ENCODE results near the gene FBLN1.
A peak's percentile ranks its signal among the peaks of the same experiment; 100 is the strongest.
"Not testable (repeated sequence)": the region's sequence is repeated elsewhere in the genome, so short reads cannot be mapped to it uniquely, and the experiment has no call there.

FBLN1 gene

DNA sequence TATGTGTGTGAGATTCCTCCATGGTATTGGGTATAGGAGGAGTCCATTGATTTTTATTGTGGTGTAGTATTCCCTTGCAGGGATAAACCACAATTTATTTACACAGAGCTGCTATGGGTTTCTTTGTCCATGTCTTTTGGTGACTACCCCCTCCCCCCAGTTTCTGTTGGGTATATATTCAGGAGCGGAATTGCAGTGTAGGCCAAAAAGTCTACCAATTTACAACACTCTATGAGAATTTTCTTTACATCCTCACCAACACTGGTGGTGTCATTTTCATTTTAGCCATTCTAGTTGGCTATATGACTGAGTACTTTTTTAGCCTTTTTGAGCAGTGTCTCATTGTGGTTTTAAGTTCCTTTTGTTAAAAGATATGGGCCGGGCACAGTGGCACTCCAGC is 113.7 kb downstream of the FBLN1 start:
- DNase-seq: no peak

DNA sequence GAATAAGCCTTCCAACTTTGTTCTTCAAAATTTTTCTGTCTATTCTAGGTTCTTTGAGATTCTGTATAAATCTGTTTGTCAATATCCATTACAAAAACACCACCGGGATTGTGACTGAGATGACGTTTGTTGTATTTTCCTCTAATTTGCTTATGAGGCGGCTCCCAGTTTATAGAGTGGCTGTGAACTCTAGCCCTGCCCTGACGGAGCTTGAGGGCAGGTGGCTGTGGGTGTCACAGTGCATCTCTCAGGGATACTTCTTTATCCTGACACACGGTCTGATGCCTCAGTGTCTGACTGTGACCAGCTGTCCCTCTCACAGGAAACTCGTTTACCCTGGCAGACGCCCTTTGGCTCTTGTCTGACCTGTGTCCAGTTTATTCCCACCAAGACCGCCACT is 115.3 kb downstream of the FBLN1 start:
- no peak for DNase-seq

DNA sequence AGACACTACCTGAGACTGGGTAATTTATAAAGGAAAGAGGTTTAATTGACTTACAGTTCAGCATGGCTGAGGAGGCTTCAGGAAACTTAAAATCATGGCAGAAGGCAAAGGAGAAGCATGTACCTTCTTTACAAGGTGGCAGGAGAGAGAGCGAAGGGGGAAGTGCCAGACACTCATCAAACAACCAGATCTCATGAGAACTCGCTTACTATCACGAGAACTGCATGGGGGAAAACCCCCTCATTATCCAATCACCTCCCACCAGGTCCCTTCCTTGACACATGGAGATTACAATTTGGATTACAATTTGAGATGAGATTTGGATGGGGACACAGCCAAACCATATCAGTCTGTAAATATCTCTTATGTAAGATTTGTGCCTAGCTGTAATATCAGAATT is 118.0 kb downstream of the FBLN1 start:
- no peak for DNase-seq

DNA sequence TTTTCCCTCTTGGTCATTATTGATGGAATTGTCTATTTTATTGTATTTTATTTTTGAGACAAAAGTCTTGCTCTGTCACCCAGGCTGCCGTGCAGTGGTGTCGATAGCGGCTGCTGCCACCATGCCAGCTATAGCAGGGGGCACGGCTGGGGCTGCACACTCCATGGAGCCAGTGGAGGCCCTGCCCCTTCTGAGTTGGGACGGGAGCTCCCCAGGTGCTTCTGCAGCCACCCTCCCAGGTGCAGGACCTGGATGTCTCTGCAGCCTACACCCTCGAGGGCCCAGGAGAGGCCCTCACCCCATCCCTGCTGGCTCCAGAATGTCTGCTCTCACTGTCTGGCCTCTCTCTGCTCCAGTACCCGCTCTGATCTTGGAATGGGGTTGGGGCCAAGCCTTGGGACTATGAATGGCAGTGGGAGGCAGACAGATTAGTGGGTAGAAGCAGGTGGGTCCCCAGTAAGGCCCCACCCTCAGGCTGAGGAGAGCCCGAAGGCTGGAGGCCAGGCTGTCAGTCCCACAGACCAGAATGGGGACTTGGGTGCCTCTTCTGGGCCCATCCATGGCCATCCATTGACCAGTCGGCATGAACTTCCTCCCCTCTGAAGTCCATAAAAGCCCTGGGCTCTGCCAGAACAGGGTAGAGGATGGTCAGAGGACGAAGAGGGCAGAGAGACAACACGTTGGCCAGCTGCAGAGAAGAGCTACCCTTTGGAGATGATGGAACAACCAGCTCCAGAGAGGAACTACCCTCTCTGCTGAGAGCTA is 119.3 kb downstream of the FBLN1 start:
- DNase-seq: no peak

DNA sequence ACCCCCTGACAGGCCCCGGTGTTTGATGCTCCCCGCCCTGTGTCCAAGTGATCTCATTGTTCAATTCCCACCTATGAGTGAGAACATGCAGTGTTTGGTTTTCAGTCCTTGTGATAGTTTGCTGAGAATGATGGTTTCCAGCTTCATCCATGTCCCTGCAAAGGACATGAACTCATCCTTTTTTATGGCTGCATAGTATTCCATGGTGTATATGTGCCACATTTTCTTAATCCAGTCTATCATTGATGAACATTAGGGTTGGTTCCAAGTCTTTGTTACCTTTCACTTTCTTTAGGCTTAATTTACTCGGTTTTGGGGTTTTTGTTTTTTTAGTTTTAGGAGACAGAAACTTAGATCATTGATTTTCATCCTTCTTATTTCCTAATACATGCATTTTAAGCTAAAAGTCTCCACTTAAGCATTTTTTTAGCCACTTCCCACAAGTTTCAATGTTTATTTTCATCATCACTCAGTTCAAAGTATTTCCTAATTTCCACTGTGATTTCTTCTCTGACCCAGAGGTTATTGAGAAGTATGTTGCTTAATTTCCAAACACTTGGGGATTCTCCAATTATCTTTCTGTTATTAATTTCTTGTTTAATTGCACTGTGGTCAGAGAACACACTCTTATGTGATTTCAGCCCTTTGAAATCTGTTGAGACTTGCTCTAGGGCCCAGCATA is 120.9 kb downstream of the FBLN1 start:
- DNase-seq: not testable (repeated sequence)

DNA sequence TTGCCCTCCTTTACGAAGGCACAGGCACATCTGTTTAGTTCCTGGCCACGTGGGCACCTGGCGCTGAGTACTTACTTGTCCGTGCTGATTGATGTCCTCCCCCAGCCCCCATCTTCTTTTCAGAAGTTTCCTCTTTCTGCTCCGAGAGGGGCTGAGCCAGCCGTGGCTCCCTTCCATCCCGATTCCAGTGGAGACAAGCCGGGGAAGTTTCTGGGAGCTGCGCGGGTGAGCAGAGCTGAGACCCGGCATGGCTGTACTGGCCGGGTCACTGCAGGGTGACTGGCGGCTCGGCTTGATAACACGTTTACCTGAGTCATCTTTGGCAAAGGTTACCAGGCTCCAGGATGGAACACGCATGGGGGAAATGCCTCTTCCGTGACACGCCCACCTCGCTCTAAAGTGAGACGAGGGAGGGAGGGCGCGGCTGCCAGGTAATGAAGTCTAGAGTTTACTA is 123.5 kb downstream of the FBLN1 start:
- no peak for DNase-seq

DNA sequence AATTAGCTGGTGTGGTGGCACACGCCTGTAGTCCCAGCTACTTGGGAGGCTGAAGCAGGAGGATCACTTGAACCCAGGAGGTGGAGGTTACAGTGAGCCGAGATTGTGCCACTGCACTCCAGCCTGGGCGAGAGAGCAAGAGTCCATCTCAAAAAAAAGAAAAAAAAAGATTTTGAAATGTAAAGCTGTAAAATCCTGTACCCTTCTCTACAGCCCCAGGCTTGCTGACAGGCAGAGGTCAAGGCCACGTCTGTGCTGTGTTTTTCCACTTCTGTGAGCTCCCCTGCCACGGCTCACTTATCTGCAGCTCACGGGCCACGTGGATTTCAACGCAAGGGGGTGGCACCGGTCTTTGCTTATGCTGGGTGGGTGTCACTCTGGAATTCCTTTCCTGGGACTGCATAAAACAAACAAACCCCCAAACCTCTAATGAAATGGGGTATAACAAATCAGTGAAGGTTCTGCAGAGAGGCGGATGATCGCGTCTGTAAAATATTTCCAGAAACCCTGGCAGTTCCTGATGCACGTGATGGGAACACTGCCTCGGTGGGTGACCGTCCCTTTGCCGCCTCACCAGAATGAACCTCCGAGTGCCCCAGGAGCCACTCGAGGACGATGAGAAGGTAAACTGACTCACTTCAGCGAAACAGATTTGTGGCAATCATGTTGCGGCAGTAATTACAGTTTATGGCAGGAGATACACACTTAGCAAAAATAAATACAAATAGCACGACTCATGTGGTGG is 125.0 kb downstream of the FBLN1 start:
- no peak for DNase-seq

DNA sequence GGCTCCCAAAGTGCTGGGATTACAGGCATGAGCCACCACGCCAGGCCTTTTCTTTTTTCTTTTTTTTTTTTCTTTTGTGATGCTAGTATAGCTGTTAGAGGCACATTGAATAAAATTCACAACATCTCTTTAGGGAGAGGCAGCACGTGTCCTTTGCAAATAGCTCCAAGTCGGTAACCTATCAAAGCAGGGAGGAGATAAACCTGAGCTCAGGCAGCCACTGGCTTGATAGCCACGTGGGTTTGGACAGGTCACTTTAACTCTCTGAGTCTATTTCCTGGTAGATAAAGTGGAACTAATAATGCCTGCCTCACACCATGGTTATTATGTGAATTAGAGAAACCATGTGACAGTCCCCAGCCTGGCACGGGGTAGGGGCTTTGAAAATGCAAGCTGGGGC is 125.8 kb downstream of the FBLN1 start:
- DNase-seq: no peak

DNA sequence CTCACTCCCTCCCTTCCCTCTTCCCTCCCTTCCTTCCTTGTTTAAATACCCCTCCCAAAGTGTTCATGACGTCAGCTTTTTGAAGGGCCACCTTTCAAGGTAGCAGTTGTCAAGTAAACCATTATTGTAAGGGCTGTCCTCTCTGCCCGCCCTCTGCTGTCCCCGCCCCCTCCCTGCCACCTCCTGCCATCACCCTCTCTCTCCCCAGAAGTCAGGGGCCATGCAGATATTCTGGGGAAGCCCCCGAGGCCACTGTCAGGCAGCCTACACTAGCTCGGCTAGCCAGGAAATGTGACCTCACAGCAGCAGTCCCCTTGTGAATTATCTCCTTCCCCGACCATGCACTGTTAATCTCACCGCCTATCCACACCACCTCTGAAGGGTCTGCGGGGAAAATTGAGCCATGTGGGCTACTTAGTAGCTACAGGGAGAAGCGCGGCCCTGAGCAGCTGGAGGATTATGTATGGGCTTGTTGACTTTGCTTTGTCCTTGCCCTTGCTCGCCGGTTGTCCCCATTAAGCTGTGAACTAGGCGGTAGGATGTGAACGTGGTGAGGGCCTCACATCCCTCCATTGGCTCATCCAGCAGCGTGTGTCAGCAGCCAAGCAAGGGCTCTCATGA is 126.9 kb downstream of the FBLN1 start:
- no peak for DNase-seq

DNA sequence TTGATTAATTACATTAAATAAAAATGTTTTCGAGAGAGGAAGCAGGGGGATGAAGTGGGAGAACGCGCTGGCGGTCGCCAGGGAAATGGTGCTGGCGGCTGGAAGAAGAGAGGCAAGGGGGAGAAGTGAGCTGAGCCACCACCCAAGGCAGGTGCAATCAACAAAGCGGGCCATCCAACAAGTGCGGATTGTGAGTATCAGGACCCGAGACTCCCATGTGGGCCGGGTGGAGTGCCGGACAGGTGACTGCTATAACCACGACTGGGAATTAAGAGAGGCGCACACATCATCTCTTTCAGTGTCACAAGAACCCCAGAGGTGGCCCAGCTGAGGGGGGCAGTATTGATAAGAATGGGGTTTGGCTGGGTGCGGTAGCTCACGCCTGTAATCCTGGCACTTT is 127.8 kb downstream of the FBLN1 start:
- DNase-seq: no peak

DNA sequence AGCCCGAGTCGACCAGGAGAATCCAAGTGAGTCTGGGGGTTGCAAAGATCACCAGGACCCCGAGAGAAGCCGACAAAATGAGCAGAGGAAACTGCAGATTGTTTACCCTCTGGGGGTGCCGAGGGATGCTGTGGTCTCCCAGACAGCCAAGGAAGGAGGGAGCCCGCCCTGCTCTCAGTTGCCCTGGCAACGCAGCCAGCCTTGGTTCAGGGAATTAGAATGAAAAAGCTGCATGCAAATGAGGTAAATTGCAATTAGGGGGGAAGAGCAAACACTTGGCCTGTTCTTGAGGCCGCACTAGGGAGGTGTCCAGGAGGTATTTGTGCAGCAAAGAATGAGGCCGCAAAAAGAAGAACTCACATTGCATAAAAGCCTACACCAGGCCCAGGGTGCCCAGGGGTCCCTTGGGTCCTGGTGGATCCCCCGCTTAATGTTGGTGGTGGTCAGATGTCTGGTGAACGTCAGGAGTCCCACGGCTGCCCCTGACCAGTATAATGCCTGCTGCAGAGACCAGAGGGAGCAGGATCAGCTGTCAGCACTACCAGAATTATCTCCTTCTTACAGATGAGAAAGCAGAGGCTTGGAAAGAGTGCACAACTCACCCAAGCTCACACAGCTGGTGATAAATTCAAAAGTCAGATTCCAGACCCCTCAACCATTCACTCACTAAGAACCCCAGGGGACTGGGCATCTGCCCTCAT is 128.6 kb downstream of the FBLN1 start:
- DNase-seq: no peak

DNA sequence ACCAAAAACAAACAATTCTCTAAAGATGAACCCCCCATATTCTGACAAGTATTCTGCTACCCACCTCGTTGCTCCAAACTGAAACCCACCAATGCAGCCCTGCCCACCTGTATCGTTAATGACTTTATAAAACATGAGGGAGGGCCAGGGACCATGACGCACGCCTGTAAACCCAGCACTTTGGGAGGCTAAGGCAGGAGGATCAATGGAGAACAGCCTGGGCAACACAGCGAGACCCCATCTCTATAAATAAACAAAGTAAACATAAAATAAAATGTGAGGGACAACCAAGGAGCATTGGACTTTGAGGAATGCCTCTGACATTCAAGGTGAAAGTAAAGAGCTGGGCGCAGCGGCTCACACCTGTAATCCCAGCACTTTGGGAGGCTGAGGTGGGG is 129.2 kb downstream of the FBLN1 start:
- DNase-seq: no peak

DNA sequence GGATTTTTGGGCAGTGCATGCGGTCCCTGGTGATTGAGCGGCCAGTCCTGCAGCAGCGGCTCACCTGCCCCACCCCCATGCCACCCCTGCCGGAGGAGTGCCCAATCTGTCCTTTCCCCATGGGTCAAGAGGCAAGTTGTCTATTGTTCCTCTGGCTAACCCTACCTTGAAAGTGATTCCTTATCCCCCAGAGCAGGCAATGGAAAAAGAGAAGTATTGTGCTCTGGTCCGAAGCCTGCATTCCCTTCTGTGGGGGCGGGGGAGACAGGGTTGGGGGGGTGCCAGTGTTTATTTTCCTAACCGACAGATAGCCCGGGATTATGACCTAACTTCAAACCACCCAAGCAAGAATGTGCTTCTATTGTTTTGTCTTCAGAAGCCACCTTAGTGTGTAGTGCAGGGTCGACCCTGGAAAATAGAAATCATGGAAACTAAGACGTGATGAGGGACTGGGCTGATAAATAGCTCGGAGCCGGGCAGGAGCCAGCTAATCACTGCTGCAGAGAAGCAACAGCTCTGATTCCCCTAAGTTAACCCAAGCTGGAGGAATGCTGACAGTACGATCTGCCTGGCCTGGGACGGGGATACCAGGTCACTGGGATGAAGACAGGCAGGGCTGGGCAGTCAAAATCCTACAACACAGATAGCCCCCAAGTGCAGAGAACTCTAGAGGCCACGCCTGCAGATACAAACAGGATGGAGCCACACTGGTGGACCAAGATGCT is 130.3 kb downstream of the FBLN1 start:
- DNase-seq: peak; percentile 20

DNA sequence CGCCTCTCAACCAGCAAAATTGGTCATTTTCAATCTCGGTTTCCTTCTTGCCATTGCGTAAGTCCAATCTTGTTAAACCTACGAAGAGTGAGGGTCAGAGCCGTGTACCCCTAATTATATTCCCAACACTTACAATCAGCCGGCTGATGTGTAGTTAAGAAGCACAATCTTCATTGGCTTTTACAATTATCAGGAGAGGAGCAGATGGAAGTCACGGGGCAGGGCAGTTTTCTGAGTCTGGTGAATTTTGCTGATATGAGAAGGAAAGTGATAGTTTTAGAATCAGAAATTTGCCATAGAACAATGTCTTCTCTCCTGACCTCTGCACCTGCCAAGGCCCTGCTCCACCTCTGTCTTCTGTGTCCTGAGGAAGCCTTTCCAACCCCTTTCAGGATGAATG is 134.0 kb downstream of the FBLN1 start:
- no peak for DNase-seq

DNA sequence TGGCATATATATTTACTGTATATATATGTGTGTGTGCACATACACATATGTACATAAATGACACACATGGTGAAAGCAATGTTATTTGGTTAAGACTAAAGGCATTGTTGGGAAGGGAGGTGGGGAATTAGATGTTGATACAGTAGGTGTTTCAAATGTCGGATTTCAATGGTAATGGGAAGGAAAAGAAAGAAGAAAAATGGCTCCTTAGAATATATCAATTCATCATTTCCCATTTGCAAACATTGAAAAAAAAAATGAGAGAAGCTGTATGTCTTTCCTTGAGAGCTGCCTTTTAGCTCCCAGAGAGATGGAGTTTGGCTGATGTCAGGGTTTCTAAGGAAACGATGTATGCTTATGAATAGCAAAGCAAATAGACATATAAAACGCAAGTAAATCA is 135.5 kb downstream of the FBLN1 start:
- DNase-seq: no peak

DNA sequence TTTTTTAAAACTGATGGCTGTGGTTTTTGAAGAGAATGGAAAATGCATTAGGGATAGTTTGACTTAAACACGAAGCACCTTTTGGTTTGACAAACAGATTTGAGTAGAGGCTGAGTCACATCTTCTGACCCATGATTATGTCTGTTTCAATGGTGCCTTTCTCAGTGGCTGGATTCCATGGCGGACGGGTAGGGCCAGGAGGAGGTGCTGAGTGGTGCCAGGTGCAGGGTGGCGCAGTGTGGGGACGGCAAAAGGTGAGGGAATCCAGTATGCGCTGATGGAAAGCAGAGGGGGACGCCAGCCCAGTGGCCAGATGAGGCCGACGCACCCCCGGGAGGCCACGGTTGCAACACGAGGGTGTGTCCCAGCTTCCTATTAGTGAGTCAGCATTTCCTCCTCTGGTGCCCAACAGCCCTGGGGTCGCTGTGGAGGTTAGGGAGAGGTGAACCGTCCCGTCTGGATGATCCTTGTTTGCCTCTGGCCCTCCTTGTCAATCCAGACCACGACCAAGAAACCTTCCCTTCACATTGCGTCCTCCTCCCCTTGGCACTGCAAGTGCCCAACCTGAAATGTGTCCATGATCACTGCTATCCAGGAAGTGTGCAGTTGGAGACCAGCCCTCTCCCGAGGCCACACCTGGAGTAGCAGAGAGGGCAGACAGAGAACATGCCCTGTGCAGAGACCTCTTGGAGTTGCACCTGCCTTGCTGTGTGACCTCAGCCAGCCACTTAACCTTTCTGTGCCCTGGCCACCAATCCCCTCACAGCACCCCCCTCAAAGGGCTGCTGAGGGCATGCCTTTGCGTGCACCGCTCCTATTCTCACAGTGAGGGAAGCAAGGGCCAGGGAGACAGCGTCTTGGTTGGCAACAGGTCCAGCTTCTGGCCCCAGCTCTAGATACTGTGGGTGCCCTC is 136.4 kb downstream of the FBLN1 start:
- peak; percentile 40 for DNase-seq

DNA sequence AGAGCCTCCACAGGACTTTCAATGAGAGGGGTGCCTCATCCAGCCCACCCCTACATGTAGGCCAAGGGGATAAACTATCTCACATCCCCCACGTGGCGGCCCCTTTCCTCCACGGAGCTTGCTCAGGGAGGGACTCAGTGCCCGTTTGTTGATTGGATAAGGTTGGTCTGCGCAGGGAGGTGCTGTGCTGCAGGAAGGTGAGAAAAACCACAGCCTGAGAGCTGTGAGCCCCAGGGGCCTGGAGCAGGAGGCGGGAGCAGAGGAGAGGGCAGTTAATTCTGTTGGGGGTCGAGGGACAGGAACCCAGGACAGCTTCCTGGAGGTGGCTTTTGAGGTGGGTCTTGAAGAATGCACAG is 137.0 kb downstream of the FBLN1 start:
- no peak for DNase-seq

DNA sequence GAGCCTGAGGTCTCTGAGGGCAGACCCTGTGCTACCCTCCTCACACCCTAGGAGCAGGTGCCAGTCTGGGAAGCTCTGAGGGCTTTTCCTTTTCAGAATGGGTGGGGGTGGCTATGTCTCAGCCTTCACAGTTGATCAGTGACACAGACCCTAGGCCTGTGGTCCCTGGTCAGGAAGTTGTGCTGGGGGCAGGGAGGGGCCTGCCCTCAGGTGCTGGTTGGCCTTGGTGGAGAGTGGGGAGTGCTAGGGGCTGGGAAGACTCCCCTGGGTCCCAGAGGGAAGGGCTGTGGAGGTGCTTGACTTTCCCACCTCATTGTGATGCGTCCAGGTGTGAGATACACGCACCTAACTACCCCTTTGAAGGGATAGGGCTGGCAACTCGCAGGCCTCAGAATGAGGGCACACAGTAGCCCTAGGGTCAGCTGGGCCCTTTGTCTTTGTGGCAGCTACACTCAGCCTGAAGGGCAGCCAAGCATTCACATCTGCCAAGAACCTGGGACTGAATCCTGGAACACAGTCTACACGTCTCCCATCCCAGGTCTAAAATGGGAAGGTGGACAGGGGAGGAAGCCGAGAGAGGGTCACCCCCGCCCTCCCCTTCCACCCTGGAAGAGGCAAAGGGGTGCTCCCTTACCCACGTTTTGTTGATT is 137.7 kb downstream of the FBLN1 start:
- no peak for DNase-seq

DNA sequence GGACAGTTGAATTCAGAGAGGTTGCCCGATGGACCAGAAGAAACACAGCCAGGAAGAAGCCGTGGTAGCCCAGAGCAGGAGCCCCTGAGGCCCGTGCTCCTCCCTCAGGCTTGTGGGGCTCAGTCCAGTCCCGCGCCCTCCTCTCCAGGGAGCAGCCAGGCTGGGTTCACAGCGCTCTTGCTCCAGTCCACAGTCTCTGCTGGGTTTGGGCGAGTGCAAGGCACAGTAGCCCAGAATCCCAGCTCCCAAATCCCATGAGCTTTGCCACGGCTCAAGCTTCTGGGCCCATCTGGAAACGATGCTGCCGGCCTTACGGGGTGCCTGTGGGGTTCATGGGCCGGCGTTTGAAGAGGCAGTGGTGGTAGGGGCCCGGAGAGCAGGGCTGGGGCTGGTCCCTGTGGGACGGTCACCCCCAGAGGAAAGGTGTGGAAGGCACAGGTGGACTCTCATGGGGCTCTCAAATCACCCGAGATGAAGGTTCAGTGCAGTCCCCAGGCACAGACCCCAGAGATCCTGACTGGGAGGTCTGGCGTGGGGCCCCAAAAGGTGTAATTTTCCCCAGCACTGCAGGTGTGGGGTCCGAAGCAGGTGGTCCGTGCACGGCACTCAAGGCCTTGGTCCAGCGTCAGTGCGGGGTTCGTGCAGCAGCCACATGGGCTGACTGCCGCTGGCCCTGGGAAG is 138.4 kb downstream of the FBLN1 start:
- no peak for DNase-seq

DNA sequence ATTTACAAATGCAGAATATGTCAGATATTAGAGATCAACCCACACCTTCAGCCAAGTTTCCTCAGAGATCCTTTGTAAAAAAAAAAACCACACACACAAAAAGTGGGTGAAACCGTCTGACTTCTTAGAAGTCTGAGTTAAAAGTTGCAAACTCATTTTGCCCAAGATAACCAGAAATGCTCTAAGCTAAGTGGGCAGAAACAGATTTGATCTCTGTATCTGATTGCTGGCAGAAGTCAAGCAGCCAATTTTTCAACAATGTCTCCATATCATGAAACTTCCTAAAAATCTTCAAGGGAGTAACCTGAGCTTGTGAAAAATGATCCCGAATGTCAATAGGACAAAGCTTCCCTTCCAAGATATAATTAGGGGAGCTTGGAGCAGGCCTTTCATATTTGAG is 140.3 kb downstream of the FBLN1 start:
- DNase-seq: no peak

Data from fibroblast of upper back skin (primary cell).